ENCODE measurements around the gene HADHA.
"Not testable (repeated sequence)": the region's sequence is repeated elsewhere in the genome, so short reads cannot be mapped to it uniquely, and the experiment has no call there.

HADHA gene

DNA sequence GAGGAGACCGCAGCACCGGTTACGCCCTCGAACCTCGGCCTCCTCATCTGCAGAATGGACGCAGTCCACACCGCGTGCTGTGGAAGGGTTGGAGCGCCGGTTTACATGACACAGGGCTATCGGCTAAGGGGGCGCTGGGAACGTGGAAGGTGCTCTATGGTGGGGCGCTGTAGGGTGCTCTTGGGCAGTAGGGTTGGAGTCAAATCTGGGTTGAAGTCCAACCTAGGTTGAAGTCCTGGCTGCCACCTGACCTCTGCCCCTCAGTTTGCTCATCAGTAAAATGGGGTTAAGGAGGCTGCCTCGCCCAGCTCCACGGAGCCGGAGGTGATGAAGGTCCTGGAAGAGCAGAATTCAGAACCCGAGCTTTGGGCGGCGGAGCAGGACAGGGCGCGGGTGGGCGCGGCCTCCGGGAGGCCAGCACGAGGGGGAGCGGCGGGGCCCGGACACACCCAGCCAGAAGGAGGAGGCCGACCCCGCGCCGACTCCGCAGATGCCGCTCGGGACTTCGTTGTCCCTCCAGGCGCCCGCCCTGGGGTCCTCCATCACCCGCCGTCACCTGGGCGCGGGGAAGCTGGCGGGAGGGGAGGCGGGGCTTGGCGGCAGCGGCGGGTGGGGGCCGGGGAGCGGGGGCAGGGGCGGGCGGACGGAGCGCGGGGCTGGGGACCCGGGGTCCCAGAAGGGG is 72.1 kb downstream of the HADHA start:
- TF ChIP-seq, protein P1, sequence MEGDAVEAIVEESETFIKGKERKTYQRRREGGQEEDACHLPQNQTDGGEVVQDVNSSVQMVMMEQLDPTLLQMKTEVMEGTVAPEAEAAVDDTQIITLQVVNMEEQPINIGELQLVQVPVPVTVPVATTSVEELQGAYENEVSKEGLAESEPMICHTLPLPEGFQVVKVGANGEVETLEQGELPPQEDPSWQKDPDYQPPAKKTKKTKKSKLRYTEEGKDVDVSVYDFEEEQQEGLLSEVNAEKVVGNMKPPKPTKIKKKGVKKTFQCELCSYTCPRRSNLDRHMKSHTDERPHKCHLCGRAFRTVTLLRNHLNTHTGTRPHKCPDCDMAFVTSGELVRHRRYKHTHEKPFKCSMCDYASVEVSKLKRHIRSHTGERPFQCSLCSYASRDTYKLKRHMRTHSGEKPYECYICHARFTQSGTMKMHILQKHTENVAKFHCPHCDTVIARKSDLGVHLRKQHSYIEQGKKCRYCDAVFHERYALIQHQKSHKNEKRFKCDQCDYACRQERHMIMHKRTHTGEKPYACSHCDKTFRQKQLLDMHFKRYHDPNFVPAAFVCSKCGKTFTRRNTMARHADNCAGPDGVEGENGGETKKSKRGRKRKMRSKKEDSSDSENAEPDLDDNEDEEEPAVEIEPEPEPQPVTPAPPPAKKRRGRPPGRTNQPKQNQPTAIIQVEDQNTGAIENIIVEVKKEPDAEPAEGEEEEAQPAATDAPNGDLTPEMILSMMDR (IDR thresholded peaks at IDR 0.05; ENCODE audit: control insufficient read depth, extremely low read depth, insufficient read depth), result no peak
- no peak for DNase-seq (ENCODE audit: low read depth)
- no peak overlapping the region for H3K4me3 ChIP-seq (ENCODE audit: low read depth, low read length)

DNA sequence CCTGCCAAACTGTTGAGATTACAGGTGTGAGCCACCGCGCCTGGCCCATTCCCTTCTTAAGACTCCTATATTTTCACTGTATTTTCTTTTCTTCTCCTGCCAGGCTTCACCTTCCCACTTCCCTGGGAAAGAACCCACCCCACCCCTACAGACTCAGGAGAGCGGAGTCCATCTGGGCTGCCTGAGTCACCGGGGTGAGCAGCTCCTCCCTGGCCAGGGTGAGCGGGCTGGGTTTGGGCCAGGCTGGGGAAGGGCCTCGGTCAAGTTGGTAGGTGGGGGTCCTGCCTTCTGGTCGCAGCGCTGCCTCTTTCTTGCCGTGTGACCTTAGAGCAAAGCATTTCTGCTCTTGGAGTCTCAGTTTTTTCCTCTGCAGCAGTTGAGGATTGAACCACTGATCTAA is 73.6 kb downstream of the HADHA start:
- TF ChIP-seq, protein P1 (IDR thresholded peaks at IDR 0.05; ENCODE audit: control insufficient read depth, extremely low read depth, insufficient read depth), result no peak
- no peak overlapping the region for H3K4me3 ChIP-seq (ENCODE audit: low read depth, low read length)
- DNase-seq (ENCODE audit: low read depth), result no peak

DNA sequence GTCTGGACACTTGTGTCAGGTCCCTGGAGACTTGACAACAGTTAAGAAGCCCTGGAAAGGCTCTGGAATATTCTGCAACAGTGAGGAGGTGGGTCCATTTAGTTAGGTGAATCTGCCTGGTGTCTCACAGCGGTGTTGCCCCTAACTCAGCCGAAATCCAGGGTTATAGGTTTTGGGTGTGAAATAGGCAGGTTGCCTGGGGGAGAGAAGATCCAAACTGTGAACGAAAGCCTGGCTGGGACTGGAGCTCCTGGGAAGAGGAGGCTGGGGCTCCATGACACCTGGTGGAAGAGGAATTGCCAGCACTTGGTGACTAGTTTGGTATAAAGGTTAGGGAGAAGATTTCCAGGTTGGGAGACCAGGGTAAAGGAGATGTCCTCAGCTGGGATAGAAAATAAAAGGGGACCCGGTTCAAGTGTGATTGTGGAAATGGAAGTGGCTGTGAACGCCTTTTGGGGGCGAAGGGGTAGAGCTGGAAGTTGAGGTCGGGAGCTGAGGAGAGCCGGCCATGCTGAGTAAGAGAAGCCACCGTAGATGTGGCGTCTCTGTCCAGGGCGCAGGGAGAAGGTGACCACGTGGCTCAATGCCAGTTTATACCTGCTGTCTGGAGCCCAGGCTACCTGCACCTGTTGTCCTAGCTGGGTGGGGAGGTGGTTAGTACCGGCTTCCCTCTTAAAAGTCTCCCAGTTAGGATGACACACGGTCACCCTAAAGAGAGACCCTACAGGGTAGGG is 74.6 kb downstream of the HADHA start:
- TF ChIP-seq, protein P1 (IDR thresholded peaks at IDR 0.05; ENCODE audit: control insufficient read depth, extremely low read depth, insufficient read depth), result no peak
- DNase-seq (ENCODE audit: low read depth), result no peak

DNA sequence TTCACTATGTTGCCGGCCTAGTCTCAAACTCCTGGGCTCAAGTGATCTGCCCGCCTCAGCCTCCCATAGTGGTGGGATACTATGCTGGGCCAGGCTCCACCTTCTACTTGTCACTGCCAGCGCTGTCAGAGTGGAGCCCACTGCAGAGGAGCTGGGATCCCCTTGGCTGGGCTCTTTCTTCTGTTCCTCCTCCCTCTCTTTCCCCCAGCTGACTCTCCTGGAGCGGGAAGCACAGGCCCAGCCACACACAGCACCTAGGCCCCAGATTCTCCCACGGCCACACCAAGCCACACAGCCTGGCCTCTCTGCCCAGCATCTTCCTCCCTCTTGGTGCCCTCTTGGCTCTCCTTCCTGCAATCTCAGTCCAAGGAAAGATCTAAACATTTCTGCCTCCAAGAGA is 75.2 kb downstream of the HADHA start:
- no peak overlapping the region for H3K4me3 ChIP-seq (ENCODE audit: low read depth, low read length)
- TF ChIP-seq, protein P1 (IDR thresholded peaks at IDR 0.05; ENCODE audit: control insufficient read depth, extremely low read depth, insufficient read depth), result no peak
- DNase-seq (ENCODE audit: low read depth), result no peak

More for the DNA sequence above, 74.6 kb downstream of the HADHA start:
- no peak overlapping the region for H3K4me3 ChIP-seq (ENCODE audit: low read depth, low read length)

DNA sequence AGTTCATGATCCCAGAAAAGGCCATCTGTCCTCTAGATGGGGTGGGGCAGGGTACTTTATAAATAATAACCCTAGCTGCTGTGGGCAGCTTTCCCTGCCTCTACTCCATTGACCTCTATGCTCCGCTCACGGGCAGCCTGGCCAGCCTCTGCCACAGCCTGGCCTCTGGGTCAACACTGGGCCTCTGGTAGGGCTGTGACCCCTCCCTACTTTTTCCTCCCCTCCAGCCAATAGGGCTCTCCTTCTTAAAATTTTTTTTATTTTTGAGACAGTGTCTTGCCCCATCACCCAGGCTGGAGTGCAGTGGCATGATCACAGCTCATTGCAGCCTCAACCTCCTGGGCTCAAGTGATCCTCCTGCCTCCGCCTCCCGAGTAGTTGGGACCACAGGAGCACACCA is 75.6 kb downstream of the HADHA start:
- DNase-seq (ENCODE audit: low read depth), result no peak
- TF ChIP-seq, protein P1 (IDR thresholded peaks at IDR 0.05; ENCODE audit: control insufficient read depth, extremely low read depth, insufficient read depth), result no peak
- no peak overlapping the region for H3K4me3 ChIP-seq (ENCODE audit: low read depth, low read length)

DNA sequence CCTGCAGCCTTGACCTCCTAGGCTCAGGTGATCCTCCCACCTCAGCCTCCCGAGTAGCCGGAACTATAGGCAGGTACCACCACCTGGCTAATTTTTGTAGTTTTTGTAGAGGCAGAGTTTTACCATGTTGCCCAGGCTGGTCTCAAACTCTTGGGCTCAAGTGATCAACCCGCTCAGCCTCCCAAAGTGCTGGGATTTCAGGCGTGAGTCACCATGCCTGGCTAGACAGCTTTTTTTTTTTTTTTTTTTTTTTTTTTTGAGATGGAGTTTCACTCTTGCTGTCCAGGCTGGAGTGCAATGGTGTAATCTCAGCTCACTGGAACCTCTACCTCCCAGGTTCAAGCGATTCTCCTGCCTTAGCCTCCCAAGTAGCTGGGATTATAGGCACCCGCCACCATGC is 77.9 kb downstream of the HADHA start:
- not testable (repeated sequence) for DNase-seq (ENCODE audit: low read depth)

DNA sequence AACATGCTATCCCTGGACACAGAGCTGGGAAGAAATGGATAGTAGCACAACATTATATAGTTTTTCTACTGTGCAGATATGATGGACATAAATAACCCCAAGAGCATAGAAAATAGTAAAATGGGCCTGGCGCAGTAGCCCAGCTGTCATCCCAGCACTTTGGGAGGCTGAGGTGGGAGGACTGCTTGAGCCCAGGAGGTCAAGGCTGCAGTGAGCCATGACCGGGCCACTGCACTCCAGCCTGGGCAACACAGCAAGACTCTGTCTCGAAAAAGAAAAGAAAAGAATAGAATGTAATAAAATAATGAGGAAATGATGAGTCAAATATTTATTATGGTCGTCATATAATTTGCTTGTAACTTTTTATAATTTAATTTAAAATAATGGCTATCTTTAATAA is 79.0 kb downstream of the HADHA start:
- no peak for DNase-seq (ENCODE audit: low read depth)
- H3K4me3 ChIP-seq (ENCODE audit: low read depth, low read length), result no peak overlapping the region
- TF ChIP-seq, protein P1 (IDR thresholded peaks at IDR 0.05; ENCODE audit: control insufficient read depth, extremely low read depth, insufficient read depth), result no peak

More for the DNA sequence above, 77.9 kb downstream of the HADHA start:
- H3K4me3 ChIP-seq (ENCODE audit: low read depth, low read length), result not testable (repeated sequence)

Data from LNCaP clone FGC (cell line).